K562 (cell line): ENCODE measurements around the gene PRL. TPM values are rescaled to one million over a fixed set of nuclear protein-coding genes. Genes with fewer than 3 reads are reported as not detected.

ENCODE experiments used
- ATAC-seq: fragments of 200-7000 bp; cut with Tn5 transposase; 3 replicates; pipeline ENCODE4 v1.9.1; 2020; ENCODE audit warnings: moderate library complexity
- BruUV-seq: library from RNA; stranded (reverse); fragments of 400-500 nt; replicated peaks from 2 replicates; lab custom pipeline; 2021; lab: Mats Ljungman, UMichigan
- CTCF ChIA-PET: fragments of 300-600 bp; formaldehyde crosslinking; extraction: SDS; loops from one replicate; lab custom pipeline; 2021; ENCODE audit warnings: low intra/inter-chr PET ratio; lab: Yijun Ruan, JAX
- POLR2A ChIA-PET: fragments of 300-600, 350-650 bp; sonication (Branson Sonifier 250); formaldehyde crosslinking; extraction: SDS; loops from one replicate; lab custom pipeline; 2021; ENCODE audit warnings: antibody characterized with exemption, inconsistent platforms; lab: Yijun Ruan, JAX
- DNase-seq, 4 experiments: peaks; one replicate each; pipeline versions ENCODE4 v3.0.0 to v3.0.0-alpha.2; 2011 to 2018; ENCODE audit warnings: low spot score in 3 of 4, mixed read lengths in 3 of 4; ENCODE audit errors: extremely low read depth in 1 of 4
- FAIRE-seq: peaks from 2 replicates; lab custom pipeline; 2011; peaks lifted over from hg19 to GRCh38; lab: Jason Lieb, UNC
- H2AFZ ChIP-seq: 2 replicates; pipeline ENCODE4 v1.6.0; 2011; ENCODE audit warnings: low read depth, low read length, control low read depth, inconsistent platforms
- H3K27ac ChIP-seq: fragments of 200-600 bp; 3 replicates; pipeline ENCODE4 v1.8.0; 2011; ENCODE audit warnings: low read depth, mild to moderate bottlenecking, control low read depth, inconsistent platforms, low read length, moderate library complexity, mixed read lengths; ENCODE audit errors: extremely low read depth
- H3K27me3 ChIP-seq, 2 experiments: fragments of 300-600 bp in 1 of 2; 2 replicates in 1 of 2; 3 replicates in 1 of 2; pipeline versions ENCODE4 v1.6.0 to v1.8.0; 2011; ENCODE audit warnings: inconsistent platforms in 2 of 2, low read length in 2 of 2, mild to moderate bottlenecking in 1 of 2, mixed read lengths in 1 of 2, moderate library complexity in 1 of 2; ENCODE audit not compliant: control insufficient read depth in 2 of 2, insufficient read depth in 2 of 2
- H3K36me3 ChIP-seq: fragments of 300-600 bp; 3 replicates; pipeline ENCODE4 v1.8.0; 2011; ENCODE audit warnings: mild to moderate bottlenecking, low read length, inconsistent platforms; ENCODE audit not compliant: control insufficient read depth, insufficient read depth
- H3K4me1 ChIP-seq, 2 experiments: fragments of 200-600 bp in 1 of 2; replicated peaks in 1 of 2; 2 replicates in 1 of 2; 3 replicates in 1 of 2; pipeline versions ENCODE4 v1.5.1 to v1.8.0; 2011; ENCODE audit warnings: inconsistent platforms in 2 of 2, low read length in 2 of 2, mild to moderate bottlenecking in 1 of 2, mixed read lengths in 1 of 2, moderate library complexity in 1 of 2; ENCODE audit not compliant: control insufficient read depth in 2 of 2, insufficient read depth in 2 of 2
- H3K4me2 ChIP-seq: 2 replicates; pipeline ENCODE4 v1.6.1; 2011; ENCODE audit warnings: low read length, control low read depth, inconsistent platforms, mixed read lengths; ENCODE audit not compliant: insufficient read depth
- H3K4me3 ChIP-seq: fragments of 200-600 bp; sonication (generic), shearing (Covaris generic); 2 replicates; pipeline ENCODE4 v1.5.1; 2016; ENCODE audit warnings: control low read depth, inconsistent platforms
- H3K79me2 ChIP-seq: fragments of 200-600 bp; 3 replicates; pipeline ENCODE4 v1.8.0; 2011; ENCODE audit warnings: low read length, inconsistent platforms; ENCODE audit not compliant: control insufficient read depth, insufficient read depth
- H3K9ac ChIP-seq, 2 experiments: 2 replicates each; pipeline versions ENCODE4 v1.6.0 to v1.6.1; 2011; ENCODE audit warnings: low read depth in 2 of 2, low read length in 2 of 2, control low read depth in 1 of 2, inconsistent platforms in 1 of 2, mild to moderate bottlenecking in 1 of 2, mixed read lengths in 1 of 2; ENCODE audit not compliant: insufficient read depth in 1 of 2
- H3K9me1 ChIP-seq: one replicate; pipeline ENCODE4 v1.6.0; 2011; ENCODE audit warnings: inconsistent platforms, mild to moderate bottlenecking, low read length, moderate library complexity; ENCODE audit not compliant: control insufficient read depth, insufficient read depth
- H3K9me3 ChIP-seq: replicated peaks from 2 replicates; pipeline ENCODE4 v1.5.1; 2011; ENCODE audit warnings: low read depth, low read length, inconsistent platforms; ENCODE audit not compliant: control insufficient read depth, insufficient read depth
- H4K20me1 ChIP-seq: replicated peaks from 2 replicates; pipeline ENCODE4 v1.6.1; 2011; ENCODE audit warnings: low read length, inconsistent platforms, mixed read lengths; ENCODE audit not compliant: control insufficient read depth, insufficient read depth
- BMI1 ChIP-seq: fragments of 150-350 bp; IDR thresholded peaks from 2 replicates; pipeline ENCODE4 v1.6.1; 2014; ENCODE audit warnings: low read length
- CREB3L1 ChIP-seq: fragments of 450-650 bp; IDR thresholded peaks from 2 replicates; pipeline ENCODE4 v1.6.1; 2014; ENCODE audit warnings: low read depth, mild to moderate bottlenecking, moderate library complexity, borderline replicate concordance
- GTF2A2 ChIP-seq: IDR thresholded peaks from 2 replicates; pipeline ENCODE4 v1.6.1; 2016; ENCODE audit warnings: mild to moderate bottlenecking, missing genetic modification characterization, missing compliant biosample characterization
- SPI1 ChIP-seq: IDR thresholded peaks from 2 replicates; pipeline ENCODE4 v1.6.1; 2011; ENCODE audit warnings: low read depth, low read length, control low read depth, borderline replicate concordance
- ZFX ChIP-seq: sonication (generic); formaldehyde crosslinking; IDR thresholded peaks from 2 replicates; pipeline ENCODE4 v1.8.0; 2022; ENCODE audit warnings: mild to moderate bottlenecking, missing genetic modification reagents, moderate library complexity
- ZNF740 ChIP-seq, 3 experiments: fragments of 200-800 bp in 1 of 3; sonication (Bioruptor generic) in 1 of 3; sonication (generic) in 1 of 3; formaldehyde crosslinking in 1 of 3; IDR thresholded peaks; 2 replicates each; pipeline versions ENCODE4 v1.6.1 to v1.8.0; 2016 to 2022; ENCODE audit warnings: mild to moderate bottlenecking in 2 of 3, missing compliant biosample characterization in 2 of 3, missing genetic modification characterization in 2 of 3, missing genetic modification reagents in 1 of 3
- WGBS: fragments of 100-300 bp; shearing (Covaris generic); methylation state at CpG from one replicate; pipeline ENCODE4 v1.1.6; 2016; ENCODE audit warnings: low coverage, mixed read lengths; ENCODE audit not compliant: insufficient coverage; ENCODE audit errors: missing lambda C conversion rate; 5-methylcytosine and 5-hydroxymethylcytosine counted together
- in situ Hi-C: fragments of 300-500 bp; cut with MboI; formaldehyde crosslinking; loops from 4 replicates; pipeline ENCODE4 v1.15.0; 2018; ENCODE audit warnings: inconsistent platforms, mixed read lengths
- intact Hi-C: fragments of 100-400 bp; cut with micrococcal nuclease; formaldehyde crosslinking; loops from 2 replicates; pipeline ENCODE4 v1.14.2; 2022
- polyA plus RNA-seq, 8 experiments: library from polyadenylated mRNA; depleted of rRNA in 4 of 8; stranded (reverse) in 5 of 8; unstranded in 3 of 8; fragments of >200 nt; fragmentation: Nextera tagmentation in 2 of 8; fragmentation: Illumina TruSeq in 1 of 8; extraction: Ambion mirVana in 2 of 8; extraction: Trizol in 1 of 8; gene quantifications; 2 replicates each; pipeline versions ENCODE4 v1.2.1 to v1.2.3, GENCODE V29; 2011 to 2014; ENCODE audit warnings: inconsistent platforms in 1 of 8, missing spikeins in 1 of 8
- total RNA-seq, 7 experiments: library from RNA; depleted of rRNA in 6 of 7; stranded (reverse); fragments of >200 nt in 6 of 7; fragmentation: Illumina TruSeq in 2 of 7; extraction: Trizol in 2 of 7; gene quantifications; 2 replicates each; pipeline versions ENCODE4 v1.2.1 to v1.2.3, GENCODE V29; 2011 to 2021; ENCODE audit warnings: low replicate concordance in 1 of 7
- TF ChIP-seq, protein P1 (sequence below): fragments of 250-450 bp; sonication (Bioruptor Pico); IDR thresholded peaks from 2 replicates; pipeline ENCODE4 v1.8.0; 2021; ENCODE audit warnings: borderline replicate concordance, mild to moderate bottlenecking, moderate library complexity; ENCODE audit not compliant: poor library complexity, severe bottlenecking
- TF ChIP-seq, protein P2 (sequence below): sonication (generic); IDR thresholded peaks from 2 replicates; pipeline ENCODE4 v1.6.1; 2016

Gene PRL
- total and polyA plus RNA-seq, 9 of the 15 experiments (the other 6 are each of a cell fraction or from before 2014, with no cell fraction given) = not detected

DNA sequence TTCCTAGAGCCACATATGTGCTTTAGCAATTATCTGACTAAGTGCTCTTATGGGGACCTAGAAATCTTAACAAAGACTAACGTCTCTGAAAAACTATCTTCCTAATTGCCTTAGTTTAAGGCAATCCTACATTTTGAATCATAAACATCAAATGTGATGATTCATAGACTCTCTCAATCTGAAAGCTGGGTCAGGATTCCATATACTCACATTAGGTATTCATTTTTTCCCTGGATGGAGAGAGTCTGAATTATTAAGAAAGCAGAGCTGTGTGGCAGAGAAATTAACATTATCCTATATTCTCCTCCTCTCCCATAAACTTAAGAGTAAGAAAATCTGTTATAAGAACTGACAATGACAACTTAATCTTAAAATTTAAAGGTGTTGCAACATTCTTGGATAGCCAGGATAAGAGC lies 1.6 kb upstream of the PRL start (continued):
- no peak for TF ChIP-seq GTF2A2 (tag)

DNA sequence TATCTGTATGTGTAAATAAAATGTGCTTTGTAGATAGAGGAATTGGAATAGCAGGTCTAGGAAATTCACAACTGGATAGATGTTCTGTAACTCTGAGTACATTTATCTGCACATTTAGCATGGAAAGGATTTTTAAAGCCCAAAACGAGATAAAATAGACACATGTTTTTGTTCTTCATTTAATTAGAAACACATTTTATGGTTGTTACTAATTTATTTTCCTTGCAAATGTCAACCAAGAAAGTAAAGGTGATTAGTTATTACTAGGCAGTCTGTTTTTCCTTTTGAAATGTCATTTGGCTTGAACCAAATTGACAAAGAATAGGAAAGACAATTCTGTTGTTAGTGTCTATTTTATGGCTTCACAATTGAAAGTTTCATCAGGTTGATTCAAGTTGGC lies 769 bp downstream of the PRL start:
- H3K36me3 ChIP-seq = no peaks in the 10 kb centered on the region
- no peak overlapping the region for H2AFZ ChIP-seq
- POLR2A ChIA-PET = no interaction called here
- no peak overlapping the region for H3K9ac ChIP-seq
- CTCF ChIA-PET = no interaction called here
- no peak for DNase-seq
- no peaks in the 10 kb centered on the region for H3K4me1 ChIP-seq
- H3K4me2 ChIP-seq = no peak overlapping the region
- in situ Hi-C loops (no loop called here), intact Hi-C loops (no loop called here)
- BruUV-seq = no TSS peak
- no peaks in the 10 kb centered on the region for H4K20me1 ChIP-seq
- H3K9me1 ChIP-seq = no peaks in the 10 kb centered on the region
- no peak for FAIRE-seq
- no peak for ATAC-seq
- H3K9me3 ChIP-seq = no peaks in the 10 kb centered on the region
- 0% methylated on average over 1 of the region's 1 CpG for WGBS
- H3K27me3 ChIP-seq = no peaks in the 10 kb centered on the region
- no peak overlapping the region for H3K4me3 ChIP-seq
- TF ChIP-seq SPI1 = no peak
- no peak for TF ChIP-seq BMI1
- no peak for TF ChIP-seq CREB3L1
- no peak for TF ChIP-seq ZFX (CRISPR knock-in tag)
- no peak for TF ChIP-seq ZNF740 (CRISPR knock-in tag; IDR thresholded peaks at IDR 0.05)
- no peak for TF ChIP-seq ZNF740 (tag; IDR thresholded peaks at IDR 0.05)
- TF ChIP-seq, protein P1, sequence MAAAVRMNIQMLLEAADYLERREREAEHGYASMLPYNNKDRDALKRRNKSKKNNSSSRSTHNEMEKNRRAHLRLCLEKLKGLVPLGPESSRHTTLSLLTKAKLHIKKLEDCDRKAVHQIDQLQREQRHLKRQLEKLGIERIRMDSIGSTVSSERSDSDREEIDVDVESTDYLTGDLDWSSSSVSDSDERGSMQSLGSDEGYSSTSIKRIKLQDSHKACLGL = no peak
- TF ChIP-seq, protein P2, sequence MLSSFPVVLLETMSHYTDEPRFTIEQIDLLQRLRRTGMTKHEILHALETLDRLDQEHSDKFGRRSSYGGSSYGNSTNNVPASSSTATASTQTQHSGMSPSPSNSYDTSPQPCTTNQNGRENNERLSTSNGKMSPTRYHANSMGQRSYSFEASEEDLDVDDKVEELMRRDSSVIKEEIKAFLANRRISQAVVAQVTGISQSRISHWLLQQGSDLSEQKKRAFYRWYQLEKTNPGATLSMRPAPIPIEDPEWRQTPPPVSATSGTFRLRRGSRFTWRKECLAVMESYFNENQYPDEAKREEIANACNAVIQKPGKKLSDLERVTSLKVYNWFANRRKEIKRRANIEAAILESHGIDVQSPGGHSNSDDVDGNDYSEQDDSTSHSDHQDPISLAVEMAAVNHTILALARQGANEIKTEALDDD = no peak
- TF ChIP-seq, all 486 proteins: peak for 0
- H3K79me2 ChIP-seq = no peaks in the 10 kb centered on the region
- H3K27ac ChIP-seq = no peak overlapping the region
